Neutrophil (primary cell): Measurements from ENCODE around the gene PCDHB8.
"Not testable (repeated sequence)": the region's sequence is repeated elsewhere in the genome, so short reads cannot be mapped to it uniquely, and the experiment has no call there.

Experiments
- H3K27ac ChIP-seq: fragments of 200-600 bp; sonication (generic); 2 replicates; pipeline ENCODE4 v1.5.1; 2016; ENCODE audit warnings: mild to moderate bottlenecking, moderate library complexity
- H3K27me3 ChIP-seq: fragments of 200-600 bp; sonication (generic); 2 replicates; pipeline ENCODE4 v1.6.0; 2016; ENCODE audit warnings: mild to moderate bottlenecking
- H3K36me3 ChIP-seq: fragments of 200-600 bp; sonication (generic); 2 replicates; pipeline ENCODE4 v1.5.1; 2017
- H3K4me1 ChIP-seq, 2 experiments: fragments of 200-600 bp in 1 of 2; sonication (generic) in 1 of 2; 1 replicate in 1 of 2; 2 replicates in 1 of 2; pipeline versions ENCODE4 v1.5.1 to v1.6.1; 2013 to 2016; ENCODE audit warnings: low read depth in 1 of 2, low read length in 1 of 2, mild to moderate bottlenecking in 1 of 2, moderate library complexity in 1 of 2; ENCODE audit not compliant: control insufficient read depth in 1 of 2, insufficient read depth in 1 of 2
- H3K4me3 ChIP-seq, 2 experiments: fragments of 200-600 bp in 1 of 2; sonication (generic) in 1 of 2; 1 replicate in 1 of 2; 2 replicates in 1 of 2; pipeline ENCODE4 v1.5.1; 2013 to 2016; ENCODE audit warnings: low read depth in 1 of 2, low read length in 1 of 2, mild to moderate bottlenecking in 1 of 2, moderate library complexity in 1 of 2
- H3K9me3 ChIP-seq: fragments of 200-600 bp; sonication (generic); 2 replicates; pipeline ENCODE4 v1.5.1; 2016
- TF ChIP-seq, protein P1 (sequence below): fragments of 200-600 bp; sonication (generic); IDR thresholded peaks from 2 replicates; pipeline ENCODE4 v1.5.1; 2016; ENCODE audit warnings: antibody characterized with exemption

PCDHB8 gene

DNA sequence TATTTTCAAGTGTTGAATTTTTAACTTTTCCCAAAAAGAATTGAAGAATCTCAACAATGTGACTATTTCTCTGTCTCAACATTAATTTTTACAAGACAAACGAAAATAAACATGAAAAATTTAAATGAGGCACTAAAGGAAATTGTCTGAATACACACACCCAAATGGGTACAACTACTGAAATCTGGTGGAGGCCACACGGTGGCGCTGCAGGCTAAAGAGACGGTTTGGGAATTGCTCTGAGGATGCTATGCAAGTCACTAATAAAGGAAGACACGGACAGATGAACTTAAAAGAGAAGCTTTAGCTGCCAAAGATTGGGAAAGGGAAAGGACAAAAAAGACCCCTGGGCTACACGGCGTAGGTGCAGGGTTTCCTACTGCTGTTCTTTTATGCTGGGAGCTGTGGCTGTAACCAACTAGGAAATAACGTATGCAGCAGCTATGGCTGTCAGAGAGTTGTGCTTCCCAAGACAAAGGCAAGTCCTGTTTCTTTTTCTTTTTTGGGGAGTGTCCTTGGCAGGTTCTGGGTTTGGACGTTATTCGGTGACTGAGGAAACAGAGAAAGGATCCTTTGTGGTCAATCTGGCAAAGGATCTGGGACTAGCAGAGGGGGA is 14.6 kb downstream of the PCDHB8 start, which contains the start of gene PCDHB10:
Gene PCDHB10, plus strand, starts transcription at position 244 of the 616 bp plus-strand sequence. Its CDS starts 200 bp downstream, at position 444.
- TF ChIP-seq, protein P1, sequence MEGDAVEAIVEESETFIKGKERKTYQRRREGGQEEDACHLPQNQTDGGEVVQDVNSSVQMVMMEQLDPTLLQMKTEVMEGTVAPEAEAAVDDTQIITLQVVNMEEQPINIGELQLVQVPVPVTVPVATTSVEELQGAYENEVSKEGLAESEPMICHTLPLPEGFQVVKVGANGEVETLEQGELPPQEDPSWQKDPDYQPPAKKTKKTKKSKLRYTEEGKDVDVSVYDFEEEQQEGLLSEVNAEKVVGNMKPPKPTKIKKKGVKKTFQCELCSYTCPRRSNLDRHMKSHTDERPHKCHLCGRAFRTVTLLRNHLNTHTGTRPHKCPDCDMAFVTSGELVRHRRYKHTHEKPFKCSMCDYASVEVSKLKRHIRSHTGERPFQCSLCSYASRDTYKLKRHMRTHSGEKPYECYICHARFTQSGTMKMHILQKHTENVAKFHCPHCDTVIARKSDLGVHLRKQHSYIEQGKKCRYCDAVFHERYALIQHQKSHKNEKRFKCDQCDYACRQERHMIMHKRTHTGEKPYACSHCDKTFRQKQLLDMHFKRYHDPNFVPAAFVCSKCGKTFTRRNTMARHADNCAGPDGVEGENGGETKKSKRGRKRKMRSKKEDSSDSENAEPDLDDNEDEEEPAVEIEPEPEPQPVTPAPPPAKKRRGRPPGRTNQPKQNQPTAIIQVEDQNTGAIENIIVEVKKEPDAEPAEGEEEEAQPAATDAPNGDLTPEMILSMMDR: no peak
- Histone ChIP-seq H3K9me3 (no peaks in the 10 kb centered on the region), H3K27ac (no peak within 1 kb of the TSS), H3K27me3 (peaks cover 23% of the 10 kb centered on the region), H3K36me3 (no peaks in the 10 kb centered on the region), H3K4me1 (no peaks in the 10 kb centered on the region), H3K4me3 (no peak within 1 kb of the TSS)

DNA sequence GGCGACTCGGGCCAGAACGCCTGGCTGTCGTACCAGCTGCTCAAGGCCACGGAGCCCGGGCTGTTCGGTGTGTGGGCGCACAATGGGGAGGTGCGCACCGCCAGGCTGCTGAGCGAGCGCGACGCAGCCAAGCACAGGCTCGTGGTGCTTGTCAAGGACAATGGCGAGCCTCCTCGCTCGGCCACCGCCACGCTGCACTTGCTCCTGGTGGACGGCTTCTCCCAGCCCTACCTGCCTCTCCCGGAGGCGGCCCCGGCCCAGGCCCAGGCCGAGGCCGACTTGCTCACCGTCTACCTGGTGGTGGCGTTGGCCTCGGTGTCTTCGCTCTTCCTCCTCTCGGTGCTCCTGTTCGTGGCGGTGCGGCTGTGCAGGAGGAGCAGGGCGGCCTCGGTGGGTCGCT is 16.7 kb downstream of the PCDHB8 start:
- not testable (repeated sequence) for H3K27ac ChIP-seq, H3K27me3 ChIP-seq, H3K9me3 ChIP-seq, H3K4me1 ChIP-seq, H3K36me3 ChIP-seq, H3K4me3 ChIP-seq

DNA sequence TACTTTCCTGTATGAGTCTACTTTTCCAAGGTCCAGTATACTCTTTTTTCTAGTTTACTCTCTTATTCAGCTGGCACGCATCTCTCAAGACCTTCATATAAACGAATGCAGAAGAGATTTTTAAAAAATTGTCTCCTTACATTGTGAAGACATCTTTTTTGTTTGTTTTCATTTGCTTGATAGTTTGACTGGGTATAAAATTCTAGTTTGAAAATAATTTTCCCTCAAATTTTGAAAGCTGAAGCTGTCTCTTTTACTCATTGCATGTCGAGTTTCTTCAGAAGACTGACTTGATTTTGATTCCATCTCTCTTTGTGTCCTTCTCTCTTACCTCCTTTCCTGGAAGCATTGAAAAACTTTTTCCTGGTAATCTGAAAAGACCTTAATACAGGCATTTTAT is 18.8 kb downstream of the PCDHB8 start:
- TF ChIP-seq, protein P1: no peak

DNA sequence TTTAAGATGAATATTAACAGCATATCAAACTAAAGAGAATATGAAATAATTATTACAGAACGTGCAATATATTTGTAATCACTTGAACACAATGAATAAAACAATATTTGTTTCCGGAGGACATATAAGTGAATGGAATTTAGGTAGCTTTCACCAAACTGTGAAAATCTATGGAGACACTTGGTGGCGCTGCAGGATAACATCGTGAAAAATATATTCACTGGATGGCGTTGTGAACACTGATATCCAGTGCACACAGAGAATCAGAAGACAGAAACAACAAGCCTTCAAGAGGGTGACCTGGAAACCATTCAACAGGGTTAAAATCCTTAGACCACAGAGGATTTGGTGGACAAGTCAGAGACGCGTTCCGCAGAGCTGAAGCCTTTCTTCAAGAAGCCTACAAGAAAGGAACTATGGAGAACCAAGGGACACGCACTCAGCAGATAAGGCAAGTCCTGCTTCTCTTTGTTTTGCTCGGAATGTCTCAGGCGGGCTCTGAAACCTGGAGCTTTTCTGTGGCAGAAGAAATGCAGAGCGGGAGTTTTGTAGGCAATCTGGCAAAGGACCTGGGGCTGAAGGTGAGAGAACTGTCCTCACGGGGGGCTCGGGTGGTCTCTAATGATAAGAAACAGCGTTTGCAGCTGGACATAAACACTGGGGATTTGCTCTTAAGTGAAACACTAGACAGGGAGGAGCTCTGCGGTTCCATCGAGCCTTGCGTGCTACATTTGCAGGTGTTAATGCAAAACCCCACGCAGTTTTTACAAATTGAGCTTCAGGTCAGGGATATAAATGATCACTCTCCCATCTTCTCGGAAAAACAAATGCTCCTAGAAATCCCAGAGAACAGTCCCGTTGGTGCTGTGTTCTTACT is 22.0 kb downstream of the PCDHB8 start, which contains the start of gene PCDHB11:
Gene PCDHB11, plus strand, starts transcription at position 269 of the 877 bp plus-strand sequence. Its CDS starts 148 bp downstream, at position 417.
- H3K27ac ChIP-seq: no peak within 1 kb of the TSS

More for the DNA sequence above, 18.8 kb downstream of the PCDHB8 start:
- no peak overlapping the region for H3K27ac ChIP-seq
- H3K9me3 ChIP-seq: no peaks in the 10 kb centered on the region
- H3K27me3 ChIP-seq: peaks cover 19% of the 10 kb centered on the region
- no peaks in the 10 kb centered on the region for H3K4me1 ChIP-seq
- H3K36me3 ChIP-seq: no peaks in the 10 kb centered on the region
- H3K4me3 ChIP-seq: no peak overlapping the region

DNA sequence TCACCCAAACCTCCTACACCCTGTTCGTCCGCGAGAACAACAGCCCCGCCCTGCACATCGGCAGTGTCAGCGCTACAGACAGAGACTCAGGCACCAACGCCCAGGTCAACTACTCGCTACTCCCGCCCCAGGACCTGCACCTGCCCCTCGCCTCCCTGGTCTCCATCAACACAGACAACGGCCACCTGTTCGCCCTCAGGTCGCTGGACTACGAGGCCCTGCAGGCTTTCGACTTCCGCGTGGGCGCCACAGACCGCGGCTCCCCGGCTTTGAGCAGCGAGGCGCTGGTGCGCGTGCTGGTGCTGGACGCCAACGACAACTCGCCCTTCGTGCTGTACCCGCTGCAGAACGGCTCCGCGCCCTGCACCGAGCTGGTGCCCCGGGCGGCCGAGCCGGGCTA is 23.5 kb downstream of the PCDHB8 start:
- H3K9me3 ChIP-seq, H3K27ac ChIP-seq, H3K4me3 ChIP-seq, H3K4me1 ChIP-seq, H3K36me3 ChIP-seq: not testable (repeated sequence)
- H3K27me3 ChIP-seq: peaks cover 15% of the 10 kb centered on the region

More for the DNA sequence above, 22.0 kb downstream of the PCDHB8 start, which contains the start of gene PCDHB11:
- H3K27me3 ChIP-seq: peaks cover 17% of the 10 kb centered on the region
- no peak within 1 kb of the TSS for H3K4me3 ChIP-seq
- H3K9me3 ChIP-seq: no peaks in the 10 kb centered on the region
- no peaks in the 10 kb centered on the region for H3K36me3 ChIP-seq
- TF ChIP-seq, protein P1: no peak
- no peaks in the 10 kb centered on the region for H3K4me1 ChIP-seq

DNA sequence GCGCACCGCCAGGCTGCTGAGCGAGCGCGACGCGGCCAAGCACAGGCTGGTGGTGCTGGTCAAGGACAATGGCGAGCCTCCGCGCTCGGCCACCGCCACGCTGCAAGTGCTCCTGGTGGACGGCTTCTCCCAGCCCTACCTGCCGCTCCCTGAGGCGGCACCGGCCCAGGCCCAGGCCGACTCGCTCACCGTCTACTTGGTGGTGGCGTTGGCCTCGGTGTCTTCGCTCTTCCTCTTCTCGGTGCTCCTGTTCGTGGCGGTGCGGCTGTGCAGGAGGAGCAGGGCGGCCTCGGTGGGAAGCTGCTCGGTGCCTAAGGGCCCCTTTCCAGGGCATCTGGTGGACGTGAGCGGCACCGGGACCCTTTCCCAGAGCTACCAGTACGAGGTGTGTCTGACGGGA is 24.1 kb downstream of the PCDHB8 start:
- H3K4me1 ChIP-seq, H3K27ac ChIP-seq, H3K9me3 ChIP-seq, H3K36me3 ChIP-seq, H3K4me3 ChIP-seq: not testable (repeated sequence)
- peaks cover 15% of the 10 kb centered on the region for H3K27me3 ChIP-seq

DNA sequence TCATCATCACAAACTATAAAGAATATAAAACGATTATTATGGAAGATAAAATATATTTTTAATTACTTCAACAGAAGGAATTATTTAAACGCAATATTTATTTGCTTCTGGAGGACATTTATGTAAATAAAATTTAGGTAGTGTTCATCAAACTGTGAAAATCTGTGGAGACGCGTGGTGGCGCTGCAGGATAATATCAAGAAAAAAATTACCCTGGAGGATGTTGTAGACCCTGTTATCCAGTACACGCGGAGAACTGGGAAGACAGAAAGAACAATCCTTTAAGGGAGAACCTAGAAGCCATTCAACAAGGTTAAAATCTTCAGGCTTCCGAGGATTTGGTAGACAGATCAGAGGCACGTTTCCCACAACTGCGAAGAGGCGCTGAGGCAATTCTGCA is 30.9 kb downstream of the PCDHB8 start, which contains the start of gene PCDHB12:
Gene PCDHB12, plus strand, starts transcription at position 242 of the 400 bp plus-strand sequence. CDS start 189 bp downstream, outside the sequence.
- peaks cover 7% of the 10 kb centered on the region for H3K9me3 ChIP-seq
- H3K27me3 ChIP-seq: peaks cover 44% of the 10 kb centered on the region
- TF ChIP-seq, protein P1: no peak
- H3K4me3 ChIP-seq: no peak within 1 kb of the TSS
- no peaks in the 10 kb centered on the region for H3K4me1 ChIP-seq
- H3K27ac ChIP-seq: no peak within 1 kb of the TSS
- H3K36me3 ChIP-seq: no peaks in the 10 kb centered on the region

DNA sequence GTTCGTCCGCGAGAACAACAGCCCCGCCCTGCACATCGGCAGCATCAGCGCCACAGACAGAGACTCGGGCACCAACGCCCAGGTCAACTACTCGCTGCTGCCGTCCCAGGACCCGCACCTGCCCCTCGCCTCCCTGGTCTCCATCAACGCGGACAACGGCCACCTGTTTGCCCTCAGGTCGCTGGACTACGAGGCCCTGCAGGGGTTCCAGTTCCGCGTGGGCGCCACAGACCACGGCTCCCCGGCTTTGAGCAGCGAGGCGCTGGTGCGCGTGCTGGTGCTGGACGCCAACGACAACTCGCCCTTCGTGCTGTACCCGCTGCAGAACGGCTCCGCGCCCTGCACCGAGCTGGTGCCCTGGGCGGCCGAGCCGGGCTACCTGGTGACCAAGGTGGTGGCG is 32.7 kb downstream of the PCDHB8 start:
- H3K4me3 ChIP-seq, H3K27ac ChIP-seq, H3K9me3 ChIP-seq, H3K4me1 ChIP-seq, H3K36me3 ChIP-seq: not testable (repeated sequence)
- peaks cover 56% of the 10 kb centered on the region for H3K27me3 ChIP-seq

DNA sequence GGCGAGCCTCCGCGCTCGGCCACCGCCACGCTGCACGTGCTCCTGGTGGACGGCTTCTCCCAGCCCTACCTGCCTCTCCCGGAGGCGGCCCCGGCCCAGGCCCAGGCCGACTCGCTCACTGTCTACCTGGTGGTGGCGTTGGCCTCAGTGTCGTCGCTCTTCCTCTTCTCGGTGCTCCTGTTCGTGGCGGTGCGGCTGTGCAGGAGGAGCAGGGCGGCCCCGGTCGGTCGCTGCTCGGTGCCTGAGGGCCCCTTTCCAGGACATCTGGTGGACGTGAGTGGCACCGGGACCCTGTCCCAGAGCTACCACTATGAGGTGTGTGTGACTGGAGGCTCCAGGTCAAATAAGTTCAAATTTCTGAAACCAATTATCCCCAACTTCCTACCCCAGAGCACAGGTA is 33.3 kb downstream of the PCDHB8 start:
- not testable (repeated sequence) for H3K4me3 ChIP-seq, H3K27ac ChIP-seq, H3K36me3 ChIP-seq, H3K9me3 ChIP-seq, H3K4me1 ChIP-seq
- H3K27me3 ChIP-seq: peaks cover 60% of the 10 kb centered on the region
